Measurements from ENCODE around the gene GRB10. TPM values are rescaled to one million over a fixed set of nuclear protein-coding genes. Genes with fewer than 3 reads are reported as not detected.
"Not testable (repeated sequence)": the region's sequence is repeated elsewhere in the genome, so short reads cannot be mapped to it uniquely, and the experiment has no call there.

GRB10 gene
- total and polyA plus RNA-seq, 5 donors from 2014 or later, result 0.25 to 2.3 TPM; not detected in 3

DNA sequence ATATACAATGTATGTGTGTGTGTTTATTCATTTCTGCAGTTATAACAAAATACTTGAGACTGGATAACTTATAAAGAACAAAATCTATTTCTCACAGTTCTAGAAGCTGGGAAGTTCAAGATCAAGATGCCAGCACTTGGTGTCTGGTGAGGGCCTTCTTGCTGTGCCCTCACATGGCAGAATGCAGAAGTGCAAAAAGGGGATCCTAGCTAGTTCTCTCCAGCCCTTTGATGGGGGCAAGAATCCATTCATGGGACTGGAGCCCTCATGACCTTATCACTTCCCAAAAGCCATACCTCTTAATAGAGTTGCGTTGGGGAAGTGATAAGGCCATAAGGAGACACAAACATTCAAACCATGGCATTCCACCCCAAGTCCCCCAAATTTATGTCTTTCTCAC lies 8.4 kb downstream of the GRB10 start:
- Histone ChIP-seq H3K27me3 (ENCODE audit: control insufficient read depth, insufficient read depth, low read length) (no peaks in the 10 kb centered on the region), H3K27ac (ENCODE audit: insufficient read depth, low read length, poor library complexity, severe bottlenecking) (no peak overlapping the region), H3K4me3 (ENCODE audit: low read depth, low read length) (no peak overlapping the region), H3K9me3 (ENCODE audit: control insufficient read depth in 2 of 2, low read length in 2 of 2) (no peaks in the 10 kb centered on the region), H3K36me3 (ENCODE audit: control insufficient read depth, insufficient read depth, low read length) (no peaks in the 10 kb centered on the region), H3K4me1 (ENCODE audit: control insufficient read depth, insufficient read depth, low read length, poor library complexity, severe bottlenecking) (no peaks in the 10 kb centered on the region)
- no peaks in the 10 kb centered on the region for H3K4me1 Mint-ChIP-seq
- peaks cover 0 to 6% (median 0%) of the 10 kb centered on the region in 7 donors for H3K9me3 Mint-ChIP-seq
- H3K27ac Mint-ChIP-seq, result no peak overlapping the region
- no peak overlapping the region for H3K4me3 Mint-ChIP-seq
- H3K36me3 Mint-ChIP-seq, result no peaks in the 10 kb centered on the region
- ATAC-seq (ENCODE audit: low read depth in 2 of 2), result no peak
- peaks cover 13% of the 10 kb centered on the region for H3K27me3 Mint-ChIP-seq
- no peak for DNase-seq

- H3K4me3 ChIP-seq (ENCODE audit: low read depth, low read length); H3K9me3 ChIP-seq (ENCODE audit: control insufficient read depth in 2 of 2, low read length in 2 of 2); H3K27me3 ChIP-seq (ENCODE audit: control insufficient read depth, insufficient read depth, low read length); H3K4me1 Mint-ChIP-seq; DNase-seq; H3K27ac Mint-ChIP-seq; H3K9me3 Mint-ChIP-seq; ATAC-seq (ENCODE audit: low read depth in 2 of 2); H3K36me3 Mint-ChIP-seq; H3K27ac ChIP-seq (ENCODE audit: insufficient read depth, low read length, poor library complexity, severe bottlenecking); H3K4me1 ChIP-seq (ENCODE audit: control insufficient read depth, insufficient read depth, low read length, poor library complexity, severe bottlenecking); H3K4me3 Mint-ChIP-seq; H3K36me3 ChIP-seq (ENCODE audit: control insufficient read depth, insufficient read depth, low read length): not testable (repeated sequence)
- H3K27me3 Mint-ChIP-seq, result peaks cover 11% of the 10 kb centered on the region
Observed at GRCh38 chr7:50773071-50773470, 9.6 kb downstream of the GRB10 start.

DNA sequence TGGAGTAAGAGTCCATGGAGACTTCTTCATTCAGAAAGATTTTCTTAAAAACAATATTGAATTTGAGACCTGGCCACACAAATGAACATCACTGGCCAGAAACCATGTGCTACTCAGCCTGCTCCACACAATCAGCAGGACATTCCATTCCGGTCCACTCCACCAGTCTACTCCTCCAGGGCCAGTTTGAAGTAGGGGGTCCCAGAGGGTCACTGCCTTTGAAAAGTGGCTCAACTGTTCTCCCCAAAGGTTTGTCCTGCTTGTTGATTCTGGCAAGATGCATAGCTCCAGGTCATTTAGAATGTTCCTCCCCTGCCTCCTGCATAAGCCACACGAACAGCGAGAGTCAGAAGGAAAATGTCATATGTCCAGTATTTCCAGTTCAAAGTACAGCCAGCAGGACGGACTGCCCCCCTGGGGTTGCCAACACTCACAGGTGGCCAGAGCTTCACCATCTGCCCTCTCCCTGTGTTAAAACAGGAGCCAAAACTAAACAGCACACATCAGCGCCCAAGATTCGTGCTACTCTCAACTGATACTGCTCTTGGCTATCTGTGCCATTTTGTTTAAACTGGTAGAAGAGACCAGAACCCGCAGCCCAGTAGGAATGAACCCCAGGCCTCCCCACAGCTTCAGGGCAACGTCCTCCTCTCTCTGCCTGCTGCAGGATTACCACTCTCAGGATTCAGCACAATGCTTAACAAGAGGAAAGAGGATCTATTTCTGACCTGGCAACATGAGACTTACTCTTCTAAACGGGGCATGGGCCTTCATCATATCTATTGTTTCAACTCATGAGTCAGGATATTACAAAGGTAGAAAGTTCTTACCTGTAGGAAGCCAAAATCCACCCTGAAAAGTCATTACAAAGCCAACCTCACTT lies 11.3 kb downstream of the GRB10 start:
- H3K4me1 Mint-ChIP-seq, result no peaks in the 10 kb centered on the region
- no peaks in the 10 kb centered on the region for H3K27me3 ChIP-seq (ENCODE audit: control insufficient read depth, insufficient read depth, low read length)
- no peaks in the 10 kb centered on the region for H3K4me1 ChIP-seq (ENCODE audit: control insufficient read depth, insufficient read depth, low read length, poor library complexity, severe bottlenecking)
- no peaks in the 10 kb centered on the region for H3K36me3 ChIP-seq (ENCODE audit: control insufficient read depth, insufficient read depth, low read length)
- H3K27ac ChIP-seq (ENCODE audit: insufficient read depth, low read length, poor library complexity, severe bottlenecking), result no peak overlapping the region
- H3K9me3 ChIP-seq (ENCODE audit: control insufficient read depth in 2 of 2, low read length in 2 of 2), result no peaks in the 10 kb centered on the region
- ATAC-seq (ENCODE audit: low read depth in 2 of 2), result no peak
- H3K4me3 Mint-ChIP-seq, result no peak overlapping the region
- peaks cover 11% of the 10 kb centered on the region for H3K27me3 Mint-ChIP-seq
- no peaks in the 10 kb centered on the region for H3K36me3 Mint-ChIP-seq
- peaks cover 0 to 6% (median 0%) of the 10 kb centered on the region in 7 donors for H3K9me3 Mint-ChIP-seq
- DNase-seq, result no peak
- H3K4me3 ChIP-seq (ENCODE audit: low read depth, low read length), result no peak overlapping the region
- H3K27ac Mint-ChIP-seq, result no peak overlapping the region

DNA sequence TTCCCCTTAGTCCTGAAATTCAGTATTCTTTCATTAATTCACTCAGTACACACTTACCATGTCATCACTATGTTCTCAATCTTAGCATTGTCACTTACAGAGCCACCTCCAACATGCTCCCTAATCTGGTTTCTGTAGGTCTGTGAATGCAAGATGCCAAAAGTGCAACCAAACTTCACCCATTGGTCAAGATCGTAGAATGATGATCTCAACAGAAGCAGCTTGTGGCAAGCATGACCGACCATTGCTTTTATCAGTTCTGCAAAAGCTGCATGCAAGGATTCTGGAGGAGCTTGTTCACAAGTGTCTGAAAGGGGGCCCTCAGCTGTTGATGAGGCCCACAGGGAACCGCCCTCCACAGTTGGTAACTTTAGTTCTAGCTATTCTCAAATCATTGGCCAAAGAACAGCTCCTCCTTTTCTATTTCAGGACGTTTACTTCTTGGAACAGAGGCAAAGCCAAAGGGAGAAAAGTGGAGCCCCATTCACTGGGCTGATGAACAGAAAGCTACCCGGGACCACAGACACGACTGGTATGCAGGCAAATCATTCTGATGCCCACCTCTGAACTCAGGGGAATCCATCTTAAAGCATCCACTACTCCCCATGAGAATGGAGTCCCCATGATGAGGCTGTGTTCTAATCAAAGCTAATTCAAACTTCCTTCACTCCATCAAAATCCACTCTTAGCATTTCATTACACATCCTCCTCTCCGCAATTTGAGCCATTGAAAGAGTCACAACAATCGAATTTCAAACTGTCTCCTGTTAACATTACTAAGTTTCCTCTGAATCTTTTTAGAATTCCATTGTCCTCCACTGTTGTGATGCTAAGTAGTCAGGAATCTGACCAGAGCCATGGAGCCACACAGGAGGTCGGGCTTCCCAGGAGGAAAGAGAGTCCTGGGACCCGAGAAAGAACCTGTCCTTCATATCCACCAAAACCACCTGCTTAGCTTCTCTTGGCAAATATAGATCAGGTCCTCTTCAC lies 13.9 kb downstream of the GRB10 start:
- Mint-ChIP-seq H3K27me3 (peaks cover 15% of the 10 kb centered on the region), H3K27ac (no peak overlapping the region)
- ATAC-seq (ENCODE audit: low read depth in 2 of 2), result no peak

DNA sequence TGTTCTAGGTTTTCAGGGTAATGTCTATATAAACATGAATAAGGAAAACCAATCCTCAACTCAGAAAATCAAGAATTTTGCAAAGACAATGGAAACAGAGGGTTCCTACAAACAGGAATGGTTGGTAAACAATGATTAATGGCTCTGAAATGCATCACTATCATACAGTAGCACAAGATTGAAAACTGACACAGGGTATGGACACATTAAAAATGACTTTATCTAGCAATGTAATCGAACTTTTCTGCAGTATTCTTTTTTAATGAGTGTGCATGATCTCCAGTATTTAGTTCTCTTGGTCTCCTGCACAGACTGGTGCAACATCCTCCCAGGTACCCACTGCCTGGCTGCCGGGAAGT lies 15.9 kb downstream of the GRB10 start:
- peaks cover 0 to 3% (median under 1%) of the 10 kb centered on the region in 4 donors for H3K4me1 Mint-ChIP-seq
- no peak for DNase-seq
- Histone ChIP-seq H3K27me3 (ENCODE audit: control insufficient read depth, insufficient read depth, low read length) (no peaks in the 10 kb centered on the region), H3K4me1 (ENCODE audit: control insufficient read depth, insufficient read depth, low read length, poor library complexity, severe bottlenecking) (no peaks in the 10 kb centered on the region), H3K36me3 (ENCODE audit: control insufficient read depth, insufficient read depth, low read length) (no peaks in the 10 kb centered on the region), H3K4me3 (ENCODE audit: low read depth, low read length) (no peak overlapping the region), H3K9me3 (ENCODE audit: control insufficient read depth in 2 of 2, low read length in 2 of 2) (no peaks in the 10 kb centered on the region), H3K27ac (ENCODE audit: insufficient read depth, low read length, poor library complexity, severe bottlenecking) (no peak overlapping the region)
- no peak overlapping the region for H3K4me3 Mint-ChIP-seq
- H3K27ac Mint-ChIP-seq, result no peak overlapping the region
- H3K27me3 Mint-ChIP-seq, result peaks cover 12% of the 10 kb centered on the region
- H3K9me3 Mint-ChIP-seq, result peaks cover 0 to 5% (median 3%) of the 10 kb centered on the region in 7 donors
- peaks cover 4% of the 10 kb centered on the region for H3K36me3 Mint-ChIP-seq
- ATAC-seq (ENCODE audit: low read depth in 2 of 2), result no peak

More for the DNA sequence above, 13.9 kb downstream of the GRB10 start:
- H3K4me3 ChIP-seq (ENCODE audit: low read depth, low read length), result no peak overlapping the region
- H3K9me3 Mint-ChIP-seq, result peaks cover 0 to 9% (median 3%) of the 10 kb centered on the region in 7 donors
- no peaks in the 10 kb centered on the region for H3K36me3 Mint-ChIP-seq
- DNase-seq, result no peak
- H3K4me3 Mint-ChIP-seq, result no peak overlapping the region
- no peaks in the 10 kb centered on the region for H3K4me1 ChIP-seq (ENCODE audit: control insufficient read depth, insufficient read depth, low read length, poor library complexity, severe bottlenecking)
- no peaks in the 10 kb centered on the region for H3K36me3 ChIP-seq (ENCODE audit: control insufficient read depth, insufficient read depth, low read length)
- no peaks in the 10 kb centered on the region for H3K9me3 ChIP-seq (ENCODE audit: control insufficient read depth in 2 of 2, low read length in 2 of 2)
- no peak overlapping the region for H3K27ac ChIP-seq (ENCODE audit: insufficient read depth, low read length, poor library complexity, severe bottlenecking)
- H3K27me3 ChIP-seq (ENCODE audit: control insufficient read depth, insufficient read depth, low read length), result no peaks in the 10 kb centered on the region
- H3K4me1 Mint-ChIP-seq, result no peaks in the 10 kb centered on the region

GRCh38 chr7:50766106-50766848 lies 16.4 kb downstream of the GRB10 start:
- peaks cover 0 to 9% (median 3%) of the 10 kb centered on the region in 4 donors for H3K4me1 Mint-ChIP-seq
- H3K27ac Mint-ChIP-seq, result no peak overlapping the region
- peaks cover 4% of the 10 kb centered on the region for H3K36me3 Mint-ChIP-seq
- H3K27me3 Mint-ChIP-seq, result peaks cover 12% of the 10 kb centered on the region
- ATAC-seq (ENCODE audit: low read depth in 2 of 2) (no peak), DNase-seq (no peak)
- H3K4me3 ChIP-seq (ENCODE audit: low read depth, low read length), result no peak overlapping the region
- H3K36me3 ChIP-seq (ENCODE audit: control insufficient read depth, insufficient read depth, low read length), result no peaks in the 10 kb centered on the region
- H3K4me1 ChIP-seq (ENCODE audit: control insufficient read depth, insufficient read depth, low read length, poor library complexity, severe bottlenecking), result no peaks in the 10 kb centered on the region
- no peak overlapping the region for H3K4me3 Mint-ChIP-seq
- H3K9me3 Mint-ChIP-seq, result peaks cover 0 to 5% (median 3%) of the 10 kb centered on the region in 7 donors
- H3K9me3 ChIP-seq (ENCODE audit: control insufficient read depth in 2 of 2, low read length in 2 of 2), result no peaks in the 10 kb centered on the region
- H3K27ac ChIP-seq (ENCODE audit: insufficient read depth, low read length, poor library complexity, severe bottlenecking), result no peak overlapping the region
- H3K27me3 ChIP-seq (ENCODE audit: control insufficient read depth, insufficient read depth, low read length), result no peaks in the 10 kb centered on the region

DNA sequence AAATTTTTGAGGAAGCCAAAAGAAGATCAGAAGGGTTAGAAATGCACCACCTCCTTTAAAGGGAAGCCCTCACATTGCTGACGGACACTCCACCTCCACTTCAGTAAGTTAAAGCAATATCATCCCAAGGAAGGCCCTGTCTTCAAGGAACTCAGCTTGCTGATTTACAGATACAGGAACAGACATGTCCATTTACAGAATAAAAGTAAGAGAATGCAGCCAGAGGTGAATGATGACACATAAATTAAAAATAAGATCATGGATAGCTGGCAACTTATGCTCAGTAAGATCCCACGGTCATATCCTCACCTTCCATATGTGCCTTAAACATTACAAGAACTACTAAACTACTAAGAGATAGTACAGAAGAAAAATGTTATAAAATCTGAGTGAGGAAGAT lies 20.4 kb downstream of the GRB10 start:
- no peak for DNase-seq
- Mint-ChIP-seq H3K27me3 (peaks cover 14% of the 10 kb centered on the region), H3K9me3 (peaks cover 0 to 3% (median 0%) of the 10 kb centered on the region in 7 donors), H3K27ac (no peak overlapping the region), H3K4me1 (peaks cover 0 to 14% (median 4%) of the 10 kb centered on the region in 4 donors), H3K36me3 (peaks cover 4% of the 10 kb centered on the region), H3K4me3 (no peak overlapping the region)
- Histone ChIP-seq H3K4me1 (ENCODE audit: control insufficient read depth, insufficient read depth, low read length, poor library complexity, severe bottlenecking) (no peaks in the 10 kb centered on the region), H3K27ac (ENCODE audit: insufficient read depth, low read length, poor library complexity, severe bottlenecking) (no peak overlapping the region), H3K36me3 (ENCODE audit: control insufficient read depth, insufficient read depth, low read length) (no peaks in the 10 kb centered on the region), H3K4me3 (ENCODE audit: low read depth, low read length) (no peak overlapping the region), H3K27me3 (ENCODE audit: control insufficient read depth, insufficient read depth, low read length) (no peaks in the 10 kb centered on the region), H3K9me3 (ENCODE audit: control insufficient read depth in 2 of 2, low read length in 2 of 2) (no peaks in the 10 kb centered on the region)
- ATAC-seq (ENCODE audit: low read depth in 2 of 2), result no peak
